Stimulated activated CD8-positive, alpha-beta memory T cell treated with anti-CD3 and anti-CD28 coated beads, Interleukin-4, amount 100 ng/mL, for 1 hour (primary cell): ENCODE data around the gene PRDM16.

Experiments used
- DNase-seq, 2 donors: peaks; one replicate each; pipeline ENCODE4 v3.0.0-alpha.2; 2020; ENCODE audit warnings: low read depth in 2 of 2, low spot score in 1 of 2

PRDM16 gene

GRCh38 chr1:3477241-3477995, 408.4 kb downstream of the PRDM16 start:
- DNase-seq, result no peak

GRCh38 chr1:3478187-3478586, 409.2 kb downstream of the PRDM16 start:
- no peak for DNase-seq

GRCh38 chr1:3479511-3480368, 410.7 kb downstream of the PRDM16 start:
- no peak for DNase-seq

GRCh38 chr1:3480369-3480719, 411.3 kb downstream of the PRDM16 start:
- DNase-seq, result no peak

- no peak for DNase-seq
Observed at GRCh38 chr1:3481046-3481445, 412.0 kb downstream of the PRDM16 start.

GRCh38 chr1:3481836-3482375, 412.9 kb downstream of the PRDM16 start:
- DNase-seq, result no peak

GRCh38 chr1:3482378-3482849, 413.4 kb downstream of the PRDM16 start:
- DNase-seq, result no peak

GRCh38 chr1:3483380-3483779, 414.4 kb downstream of the PRDM16 start:
- DNase-seq, result no peak

- DNase-seq, result no peak
Observed at GRCh38 chr1:3483801-3484444, 414.9 kb downstream of the PRDM16 start.

GRCh38 chr1:3485016-3485415, 416.0 kb downstream of the PRDM16 start:
- DNase-seq, result no peak
